GM20000 (cell line): ENCODE data around the gene SOX6.

Experiments used
- DNase-seq: peaks from one replicate; pipeline ENCODE4 v3.0.0; 2012; ENCODE audit warnings: low spot score
- TF ChIP-seq, protein P1 (sequence below): IDR thresholded peaks from 2 replicates; pipeline ENCODE4 v1.5.1; 2012; ENCODE audit warnings: mild to moderate bottlenecking, control low read depth; ENCODE audit errors: extremely low read depth, missing control alignments

SOX6 gene

DNA sequence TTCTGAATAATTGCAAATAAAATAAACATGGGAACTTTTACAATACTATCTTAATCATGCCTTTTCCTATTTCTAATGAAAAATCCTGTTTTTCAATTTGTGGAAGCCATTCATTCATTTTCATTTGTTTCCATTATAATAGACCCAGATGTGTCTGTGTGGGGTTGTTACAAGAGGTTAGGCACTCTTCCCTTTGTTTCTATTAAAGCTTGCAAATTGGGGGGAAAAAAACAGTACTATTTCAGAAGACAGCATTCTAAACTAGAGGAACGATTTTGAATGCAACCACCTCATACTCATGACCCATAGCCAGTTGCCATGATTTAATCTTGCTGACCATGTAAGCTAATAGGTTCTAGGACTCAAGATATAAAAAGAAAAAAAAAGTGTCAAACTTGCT is 175.5 kb downstream of the SOX6 start:
- TF ChIP-seq, protein P1, sequence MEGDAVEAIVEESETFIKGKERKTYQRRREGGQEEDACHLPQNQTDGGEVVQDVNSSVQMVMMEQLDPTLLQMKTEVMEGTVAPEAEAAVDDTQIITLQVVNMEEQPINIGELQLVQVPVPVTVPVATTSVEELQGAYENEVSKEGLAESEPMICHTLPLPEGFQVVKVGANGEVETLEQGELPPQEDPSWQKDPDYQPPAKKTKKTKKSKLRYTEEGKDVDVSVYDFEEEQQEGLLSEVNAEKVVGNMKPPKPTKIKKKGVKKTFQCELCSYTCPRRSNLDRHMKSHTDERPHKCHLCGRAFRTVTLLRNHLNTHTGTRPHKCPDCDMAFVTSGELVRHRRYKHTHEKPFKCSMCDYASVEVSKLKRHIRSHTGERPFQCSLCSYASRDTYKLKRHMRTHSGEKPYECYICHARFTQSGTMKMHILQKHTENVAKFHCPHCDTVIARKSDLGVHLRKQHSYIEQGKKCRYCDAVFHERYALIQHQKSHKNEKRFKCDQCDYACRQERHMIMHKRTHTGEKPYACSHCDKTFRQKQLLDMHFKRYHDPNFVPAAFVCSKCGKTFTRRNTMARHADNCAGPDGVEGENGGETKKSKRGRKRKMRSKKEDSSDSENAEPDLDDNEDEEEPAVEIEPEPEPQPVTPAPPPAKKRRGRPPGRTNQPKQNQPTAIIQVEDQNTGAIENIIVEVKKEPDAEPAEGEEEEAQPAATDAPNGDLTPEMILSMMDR, result no peak
- DNase-seq, result no peak

- TF ChIP-seq, protein P1, result no peak
- no peak for DNase-seq
Measured at GRCh38 chr11:16179676-16180075, 176.7 kb downstream of the SOX6 start.

DNA sequence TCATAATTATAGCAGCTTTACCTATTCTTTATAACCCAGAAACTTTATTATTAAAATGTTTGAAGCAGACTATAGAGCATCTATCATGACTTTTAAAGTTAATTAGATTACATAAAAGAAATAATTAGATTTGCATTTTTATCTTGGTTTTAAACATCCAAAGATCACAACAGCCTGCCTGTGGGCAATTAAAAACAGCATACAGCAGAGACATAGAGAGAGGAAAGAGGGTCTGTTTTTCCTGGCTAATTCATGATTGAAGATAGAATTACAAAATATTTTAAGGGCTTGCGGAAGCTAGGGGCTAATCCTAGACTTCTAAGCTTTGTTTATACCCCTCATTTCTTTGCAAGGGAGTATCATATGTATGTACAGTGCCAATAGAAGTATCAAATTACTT is 178.1 kb downstream of the SOX6 start:
- TF ChIP-seq, protein P1, result no peak
- DNase-seq, result no peak

- DNase-seq, result no peak
- TF ChIP-seq, protein P1, result no peak
Measured at GRCh38 chr11:16177688-16178087, 178.7 kb downstream of the SOX6 start.

DNA sequence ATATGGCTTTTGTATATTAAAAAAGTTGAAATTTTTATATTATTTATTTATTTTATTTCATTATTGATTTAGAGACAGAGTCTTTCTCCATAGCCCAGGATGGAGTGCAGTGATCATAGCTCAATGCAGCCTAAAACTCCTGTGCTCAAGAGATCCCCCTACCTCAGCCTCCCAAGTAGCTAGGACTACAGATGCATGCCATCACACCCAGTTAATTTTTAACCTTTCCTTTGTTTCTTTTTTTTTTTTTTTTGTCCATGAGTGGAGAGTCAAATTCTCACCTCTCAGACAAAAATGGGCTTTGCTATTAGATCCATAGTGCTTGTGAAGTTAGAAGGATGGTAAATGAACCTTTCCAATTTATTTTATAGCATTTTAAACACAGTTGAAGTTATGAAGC is 182.5 kb downstream of the SOX6 start:
- DNase-seq, result no peak
- TF ChIP-seq, protein P1, result no peak

DNA sequence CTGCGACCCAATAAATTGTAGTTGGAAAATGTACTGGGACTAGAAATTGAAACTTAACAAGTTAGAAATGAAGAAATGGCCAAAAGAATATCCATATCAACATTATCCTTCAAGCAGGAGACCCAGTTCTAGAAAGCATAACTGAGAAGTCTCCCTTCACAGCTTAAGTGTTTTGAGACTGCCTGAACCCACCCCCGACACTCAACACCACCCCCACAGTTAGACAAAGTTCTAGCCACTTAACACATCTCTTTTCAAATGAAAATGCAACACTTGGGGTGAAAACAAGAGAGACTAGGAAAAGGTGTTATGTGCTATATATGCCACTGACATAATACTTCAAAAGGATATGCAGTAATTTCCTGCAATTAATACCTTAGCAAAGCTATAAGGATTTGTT is 184.5 kb downstream of the SOX6 start:
- no peak for DNase-seq
- TF ChIP-seq, protein P1, result no peak

DNA sequence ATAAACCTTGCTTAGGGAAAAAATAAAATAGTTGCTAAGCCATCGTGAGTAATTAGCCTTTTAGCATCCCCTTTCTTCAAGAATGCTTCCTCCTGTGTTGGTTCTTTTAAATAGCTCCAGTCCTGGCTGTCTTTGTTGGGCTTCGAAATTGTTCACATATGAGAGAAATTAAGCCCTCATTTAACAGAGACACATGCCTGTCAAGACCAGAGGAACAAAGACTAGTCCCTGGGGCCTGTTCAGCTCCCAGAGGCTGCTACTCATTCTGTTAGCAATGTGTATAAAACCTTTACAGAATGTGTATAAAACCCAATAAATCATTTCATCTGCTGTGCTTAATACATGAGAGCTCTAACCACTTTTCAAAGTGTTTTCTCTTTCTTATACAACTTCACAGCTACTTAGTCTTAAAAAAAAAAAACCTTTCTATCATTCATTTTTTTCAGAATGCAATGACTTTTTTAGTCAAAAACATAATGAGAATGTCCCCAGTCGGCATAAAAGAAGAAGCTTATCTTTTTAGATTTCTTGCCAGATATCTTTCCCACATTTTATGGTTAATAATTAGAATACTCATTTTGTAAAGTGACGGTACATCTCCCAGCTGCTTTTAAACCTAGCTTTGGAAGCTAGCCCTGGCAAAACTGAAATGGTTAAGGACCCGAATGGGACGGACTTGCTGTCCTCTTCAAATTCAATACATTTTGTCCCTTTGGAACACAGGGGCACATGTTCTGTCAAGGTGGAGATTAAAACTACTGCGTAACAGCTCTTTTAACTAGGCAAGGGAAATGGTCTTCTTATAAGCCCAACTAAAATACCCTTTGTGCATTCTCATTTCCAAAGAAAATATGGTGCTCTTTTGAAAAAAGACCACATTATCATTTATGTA is 186.1 kb downstream of the SOX6 start:
- TF ChIP-seq, protein P1, result no peak
- no peak for DNase-seq
